Smooth muscle cell (in vitro differentiated cells): ENCODE results near the gene HRH4. TPM values are rescaled to one million over a fixed set of nuclear protein-coding genes. Genes with fewer than 3 reads are reported as not detected.

Source experiments
- DNase-seq: peaks from one replicate; lab custom pipeline; 2025; ENCODE audit not compliant: unreplicated experiment; lab: John Stamatoyannopoulos, UW
- H2AFZ ChIP-seq: fragments of 200-600 bp; sonication (generic); 2 replicates; pipeline ENCODE4 v1.6.0; 2016; ENCODE audit warnings: antibody characterized with exemption, low read depth, mild to moderate bottlenecking
- H3F3A ChIP-seq: fragments of 200-600 bp; sonication (generic); 2 replicates; pipeline ENCODE4 v1.6.0; 2017; ENCODE audit warnings: antibody characterized with exemption, low read depth
- H3K27ac ChIP-seq: fragments of 200-600 bp; sonication (generic); 2 replicates; pipeline ENCODE4 v1.5.1; 2016; ENCODE audit warnings: low read depth, mild to moderate bottlenecking
- H3K27me3 ChIP-seq: fragments of 200-600 bp; sonication (generic); 2 replicates; pipeline ENCODE4 v1.6.1; 2016; ENCODE audit warnings: low read depth, mild to moderate bottlenecking
- H3K36me3 ChIP-seq: fragments of 200-600 bp; sonication (generic); 2 replicates; pipeline ENCODE4 v1.5.1; 2016; ENCODE audit warnings: low read depth
- H3K4me1 ChIP-seq: fragments of 200-600 bp; sonication (generic); 2 replicates; pipeline ENCODE4 v1.5.1; 2016; ENCODE audit warnings: low read depth
- H3K4me2 ChIP-seq: fragments of 200-600 bp; sonication (generic); 2 replicates; pipeline ENCODE4 v1.6.0; 2016; ENCODE audit warnings: mild to moderate bottlenecking
- H3K4me3 ChIP-seq: fragments of 200-600 bp; sonication (generic); 2 replicates; pipeline ENCODE4 v1.5.1; 2016; ENCODE audit warnings: mild to moderate bottlenecking
- H3K79me2 ChIP-seq: fragments of 200-600 bp; sonication (generic); 2 replicates; pipeline ENCODE4 v1.6.0; 2016; ENCODE audit warnings: low read depth, mild to moderate bottlenecking
- H3K9ac ChIP-seq: fragments of 200-600 bp; sonication (generic); 2 replicates; pipeline ENCODE4 v1.6.0; 2016; ENCODE audit warnings: low read depth
- H3K9me3 ChIP-seq: fragments of 200-600 bp; sonication (generic); replicated peaks from 2 replicates; pipeline ENCODE4 v1.5.1; 2016; ENCODE audit warnings: low read depth
- H4K20me1 ChIP-seq: fragments of 200-600 bp; sonication (generic); 2 replicates; pipeline ENCODE4 v1.6.0; 2016; ENCODE audit warnings: low read depth
- WGBS: methylation state at CpG from one replicate; pipeline ENCODE4 v1.1.7; 2016; ENCODE audit warnings: low lambda C conversion rate; 5-methylcytosine and 5-hydroxymethylcytosine counted together
- polyA plus RNA-seq: library from polyadenylated mRNA; unstranded; fragments of >200 nt; fragmentation: Nextera tagmentation; extraction: Ambion mirVana; gene quantifications from 2 replicates; pipeline ENCODE4 v1.2.1, GENCODE V29; 2016
- total RNA-seq: library from RNA; depleted of rRNA; stranded (reverse); fragments of >200 nt; gene quantifications from 2 replicates; pipeline ENCODE4 v1.2.3, GENCODE V29; 2014
- TF ChIP-seq, protein P1 (sequence below): fragments of 200-600 bp; sonication (generic); IDR thresholded peaks from 2 replicates; pipeline ENCODE4 v1.5.1; 2017; ENCODE audit warnings: borderline replicate concordance, mild to moderate bottlenecking, antibody characterized with exemption; ENCODE audit not compliant: insufficient read depth, poor library complexity, severe bottlenecking

The HRH4 gene
- total and polyA plus RNA-seq, 2 experiments from 2014 or later, result not detected

DNA sequence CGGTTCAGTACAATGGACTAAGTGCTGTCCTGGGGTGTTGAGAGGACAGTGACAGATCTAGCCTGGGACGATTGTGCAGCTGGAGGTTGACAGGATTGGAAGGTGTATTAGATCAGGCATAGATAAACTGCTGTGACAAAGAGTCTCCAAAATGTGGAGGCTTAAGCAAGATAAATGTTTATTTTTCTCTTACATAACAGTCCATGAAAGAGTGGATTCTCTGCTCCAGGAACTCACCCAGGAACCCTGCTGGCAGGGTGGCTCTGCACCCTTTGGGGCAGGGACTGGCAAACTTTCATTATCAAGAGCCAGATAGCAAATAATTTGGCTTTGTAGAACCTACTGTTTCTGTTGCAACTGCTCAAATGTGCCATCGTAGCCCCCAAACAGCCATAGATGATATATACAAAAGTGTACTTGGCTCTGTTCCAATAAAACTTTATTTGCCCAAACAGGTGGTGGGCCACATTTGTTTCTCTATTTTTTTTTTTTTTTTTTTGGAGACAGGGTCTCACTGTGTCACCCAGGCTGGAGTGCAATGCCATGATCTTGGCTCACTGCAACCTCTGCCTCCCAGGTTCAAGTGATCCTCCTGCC, 9.7 kb downstream of the HRH4 start:
- Histone ChIP-seq H3K36me3 (no peaks in the 10 kb centered on the region), H2AFZ (no peak overlapping the region), H3K9me3 (no peaks in the 10 kb centered on the region), H3F3A (no peaks in the 10 kb centered on the region), H3K27me3 (no peaks in the 10 kb centered on the region), H3K27ac (no peak overlapping the region), H3K9ac (no peak overlapping the region), H3K4me1 (no peaks in the 10 kb centered on the region), H4K20me1 (no peaks in the 10 kb centered on the region), H3K4me2 (no peak overlapping the region), H3K4me3 (no peak overlapping the region), H3K79me2 (no peaks in the 10 kb centered on the region)
- TF ChIP-seq, protein P1, sequence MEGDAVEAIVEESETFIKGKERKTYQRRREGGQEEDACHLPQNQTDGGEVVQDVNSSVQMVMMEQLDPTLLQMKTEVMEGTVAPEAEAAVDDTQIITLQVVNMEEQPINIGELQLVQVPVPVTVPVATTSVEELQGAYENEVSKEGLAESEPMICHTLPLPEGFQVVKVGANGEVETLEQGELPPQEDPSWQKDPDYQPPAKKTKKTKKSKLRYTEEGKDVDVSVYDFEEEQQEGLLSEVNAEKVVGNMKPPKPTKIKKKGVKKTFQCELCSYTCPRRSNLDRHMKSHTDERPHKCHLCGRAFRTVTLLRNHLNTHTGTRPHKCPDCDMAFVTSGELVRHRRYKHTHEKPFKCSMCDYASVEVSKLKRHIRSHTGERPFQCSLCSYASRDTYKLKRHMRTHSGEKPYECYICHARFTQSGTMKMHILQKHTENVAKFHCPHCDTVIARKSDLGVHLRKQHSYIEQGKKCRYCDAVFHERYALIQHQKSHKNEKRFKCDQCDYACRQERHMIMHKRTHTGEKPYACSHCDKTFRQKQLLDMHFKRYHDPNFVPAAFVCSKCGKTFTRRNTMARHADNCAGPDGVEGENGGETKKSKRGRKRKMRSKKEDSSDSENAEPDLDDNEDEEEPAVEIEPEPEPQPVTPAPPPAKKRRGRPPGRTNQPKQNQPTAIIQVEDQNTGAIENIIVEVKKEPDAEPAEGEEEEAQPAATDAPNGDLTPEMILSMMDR, result no peak
- 94% methylated on average over 3 of the region's 3 CpGs for WGBS
- DNase-seq, result no peak

- DNase-seq, result no peak
- Histone ChIP-seq H3K4me3 (no peak overlapping the region), H3K4me1 (no peaks in the 10 kb centered on the region), H3K4me2 (no peak overlapping the region), H3K9ac (no peak overlapping the region), H2AFZ (no peak overlapping the region), H3K9me3 (no peaks in the 10 kb centered on the region), H3K79me2 (no peaks in the 10 kb centered on the region), H3K36me3 (no peaks in the 10 kb centered on the region), H3K27me3 (no peaks in the 10 kb centered on the region), H3F3A (no peaks in the 10 kb centered on the region), H4K20me1 (no peaks in the 10 kb centered on the region), H3K27ac (no peak overlapping the region)
- TF ChIP-seq, protein P1, result no peak
- WGBS, result 90% methylated on average over 7 of the region's 7 CpGs
Measured at GRCh38 chr18:24470805-24471204, 10.4 kb downstream of the HRH4 start.

- Histone ChIP-seq H3K9ac (no peak overlapping the region), H3K79me2 (no peaks in the 10 kb centered on the region), H2AFZ (no peak overlapping the region), H4K20me1 (no peaks in the 10 kb centered on the region), H3K36me3 (no peaks in the 10 kb centered on the region), H3K4me2 (no peak overlapping the region), H3F3A (no peaks in the 10 kb centered on the region), H3K4me1 (no peaks in the 10 kb centered on the region), H3K9me3 (no peaks in the 10 kb centered on the region), H3K27me3 (no peaks in the 10 kb centered on the region), H3K27ac (no peak overlapping the region), H3K4me3 (no peak overlapping the region)
- WGBS, result 86% methylated on average over 5 of the region's 5 CpGs
- TF ChIP-seq, protein P1, result no peak
- no peak for DNase-seq
Measured at GRCh38 chr18:24472591-24472990, 12.2 kb downstream of the HRH4 start.

DNA sequence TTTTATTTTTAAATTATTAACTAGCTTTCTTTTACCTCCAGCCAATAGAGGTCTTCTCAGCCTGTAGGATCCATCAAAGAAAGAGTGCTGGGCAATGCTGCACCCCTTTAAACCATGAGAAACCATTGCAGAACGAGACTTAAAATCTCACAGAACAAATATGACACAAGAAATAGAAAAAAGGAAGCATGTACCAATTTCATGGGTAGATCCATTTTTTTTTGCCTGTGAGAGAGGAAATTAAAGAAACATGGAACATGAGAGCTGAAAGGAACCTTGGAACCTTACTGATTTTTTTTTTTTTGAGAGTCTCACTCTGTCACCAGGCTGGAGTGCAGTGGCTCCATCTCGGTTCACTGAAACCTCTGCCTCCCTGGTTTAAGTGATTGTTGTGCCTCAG, 14.0 kb downstream of the HRH4 start:
- H3F3A ChIP-seq, result no peaks in the 10 kb centered on the region
- no peaks in the 10 kb centered on the region for H3K4me1 ChIP-seq
- no peak overlapping the region for H3K27ac ChIP-seq
- no peak overlapping the region for H3K4me3 ChIP-seq
- no peak overlapping the region for H3K9ac ChIP-seq
- no peaks in the 10 kb centered on the region for H3K9me3 ChIP-seq
- H3K4me2 ChIP-seq, result no peak overlapping the region
- TF ChIP-seq, protein P1, result no peak
- no peaks in the 10 kb centered on the region for H3K79me2 ChIP-seq
- H3K27me3 ChIP-seq, result no peaks in the 10 kb centered on the region
- no peak for DNase-seq
- 89% methylated on average over 2 of the region's 2 CpGs for WGBS
- H2AFZ ChIP-seq, result no peak overlapping the region
- H4K20me1 ChIP-seq, result no peaks in the 10 kb centered on the region
- H3K36me3 ChIP-seq, result no peaks in the 10 kb centered on the region
